DOHH2 (cell line): ENCODE measurements around the gene FLYWCH1.

Source experiments
- H3F3A ChIP-seq: fragments of 200-600 bp; sonication (generic), shearing (Covaris generic); 2 replicates; pipeline ENCODE4 v1.6.0; 2016; ENCODE audit warnings: antibody characterized with exemption, mild to moderate bottlenecking; ENCODE audit not compliant: control insufficient read depth, insufficient read depth
- H3K27ac ChIP-seq: fragments of 200-600 bp; sonication (generic); 2 replicates; pipeline ENCODE4 v1.5.1; 2014; ENCODE audit warnings: low read depth, mild to moderate bottlenecking, low read length, moderate library complexity
- H3K27me3 ChIP-seq: fragments of 200-600 bp; sonication (generic); 2 replicates; pipeline ENCODE4 v1.6.1; 2014; ENCODE audit warnings: mild to moderate bottlenecking, low read length, mixed read lengths; ENCODE audit not compliant: control insufficient read depth
- H3K36me3 ChIP-seq: fragments of 200-600 bp; sonication (generic); 2 replicates; pipeline ENCODE4 v1.6.1; 2014; ENCODE audit warnings: mild to moderate bottlenecking, low read length, moderate library complexity, mixed read lengths; ENCODE audit not compliant: control insufficient read depth
- H3K4me1 ChIP-seq: fragments of 200-600 bp; sonication (generic); 2 replicates; pipeline ENCODE4 v1.6.1; 2014; ENCODE audit warnings: mild to moderate bottlenecking, low read length, mixed read lengths; ENCODE audit not compliant: control insufficient read depth
- H3K4me2 ChIP-seq: fragments of 200-600 bp; sonication (generic); 2 replicates; pipeline ENCODE4 v1.6.0; 2014; ENCODE audit warnings: mild to moderate bottlenecking, low read length, moderate library complexity
- H3K4me3 ChIP-seq: fragments of 200-600 bp; sonication (generic); 2 replicates; pipeline ENCODE4 v1.5.1; 2014; ENCODE audit warnings: mild to moderate bottlenecking, low read length, mixed read lengths
- H3K79me2 ChIP-seq: fragments of 200-600 bp; sonication (generic); 2 replicates; pipeline ENCODE4 v1.6.1; 2014; ENCODE audit warnings: mild to moderate bottlenecking, low read length, mixed read lengths; ENCODE audit not compliant: control insufficient read depth
- H3K9me2 ChIP-seq: fragments of 200-600 bp; sonication (generic); replicated peaks from 2 replicates; pipeline ENCODE4 v1.6.1; 2014; ENCODE audit warnings: mild to moderate bottlenecking, low read length, mixed read lengths; ENCODE audit not compliant: control insufficient read depth
- H3K9me3 ChIP-seq: fragments of 200-600 bp; sonication (generic); 2 replicates; pipeline ENCODE4 v1.6.1; 2014; ENCODE audit warnings: antibody characterized with exemption, low read length, mixed read lengths; ENCODE audit not compliant: control insufficient read depth, insufficient read depth
- H4K20me1 ChIP-seq: fragments of 200-600 bp; sonication (generic); 2 replicates; pipeline ENCODE4 v1.6.0; 2014; ENCODE audit warnings: low read depth, mild to moderate bottlenecking, antibody characterized with exemption, low read length, moderate library complexity; ENCODE audit not compliant: control insufficient read depth, insufficient read depth
- CTCF ChIP-seq: fragments of 200-600 bp; sonication (generic); IDR thresholded peaks from one replicate; pipeline ENCODE4 v1.5.1; 2014; ENCODE audit warnings: antibody characterized with exemption, mild to moderate bottlenecking, low read depth, low read length; ENCODE audit not compliant: poor library complexity, severe bottlenecking
- EZH2phosphoT487 ChIP-seq: fragments of 200-600 bp; sonication (generic); IDR thresholded peaks from 2 replicates; pipeline ENCODE4 v1.6.1; 2017; ENCODE audit warnings: borderline replicate concordance, mild to moderate bottlenecking, antibody characterized with exemption, low read length, moderate library complexity, mixed read lengths

Gene FLYWCH1

DNA sequence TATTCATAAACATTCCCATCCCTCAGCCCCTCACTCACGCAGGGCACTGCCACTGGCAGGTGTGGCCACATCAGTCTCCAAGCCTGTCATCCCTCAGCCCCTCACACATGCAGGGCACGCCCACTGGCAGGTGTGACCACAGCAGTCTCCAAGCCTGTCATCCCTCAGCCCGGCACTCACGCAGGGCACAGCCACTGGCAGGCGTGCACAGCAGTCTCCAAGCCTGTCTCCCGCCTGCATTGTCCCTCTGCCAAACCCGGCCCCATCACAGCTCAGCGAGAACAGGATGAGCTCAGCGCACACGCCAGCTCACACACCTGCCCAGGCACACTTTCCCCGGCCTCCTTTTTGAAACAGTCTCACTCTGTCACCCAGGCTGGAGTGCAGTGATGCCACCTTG is 40.9 kb downstream of the FLYWCH1 start:
- Histone ChIP-seq H3K27ac (no peak overlapping the region), H3K4me1 (peaks cover 24% of the 10 kb centered on the region), H3K79me2 (no peaks in the 10 kb centered on the region)

DNA sequence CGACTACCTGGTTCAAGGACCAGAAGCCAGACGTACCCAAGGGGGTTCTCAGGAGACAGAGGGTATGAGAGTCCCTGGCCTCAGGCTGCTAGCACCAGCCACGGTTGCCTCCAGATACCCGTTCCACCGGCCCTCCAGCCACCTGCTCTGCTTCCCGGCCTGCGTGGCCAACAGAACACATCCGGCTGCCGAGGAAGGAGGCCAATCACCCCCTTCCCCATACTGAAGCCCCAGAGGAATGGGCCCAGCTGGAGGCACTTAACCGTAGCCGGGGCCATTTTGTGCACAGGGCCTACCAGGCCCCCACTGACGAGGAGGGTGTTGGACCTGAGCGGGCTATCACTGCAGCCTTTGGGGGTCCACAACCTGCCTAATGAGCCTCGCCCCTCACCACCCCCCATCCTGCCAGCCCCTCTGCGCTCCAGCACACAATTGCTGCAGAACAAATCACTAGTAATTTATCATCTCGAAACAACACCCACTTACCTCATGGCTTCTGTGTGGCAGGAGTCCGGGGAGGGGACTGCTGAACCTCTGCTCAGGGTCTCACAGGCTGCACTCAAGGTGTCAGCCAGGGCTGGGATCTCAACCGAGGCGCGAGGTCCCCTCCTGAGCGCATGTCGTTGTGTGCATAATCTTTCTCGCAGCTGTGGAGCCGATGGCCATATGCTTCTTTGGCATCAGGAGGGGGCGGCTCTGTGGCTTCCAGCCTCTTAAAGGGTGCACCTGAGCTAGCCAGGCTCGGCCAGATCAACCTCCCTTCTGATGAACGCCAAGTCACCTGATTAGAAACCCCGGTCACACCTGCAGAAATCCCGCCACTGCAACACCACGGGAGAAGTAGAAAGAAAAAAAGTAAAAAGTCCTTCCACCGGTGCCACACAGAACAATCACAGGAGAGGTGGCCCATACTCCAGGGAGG is 42.2 kb downstream of the FLYWCH1 start:
- Histone ChIP-seq H3K9me2 (no peaks in the 10 kb centered on the region), H3K79me2 (no peaks in the 10 kb centered on the region), H3K27me3 (no peaks in the 10 kb centered on the region), H3K4me2 (peak overlapping the region; percentile 45), H4K20me1 (no peaks in the 10 kb centered on the region), H3K27ac (no peak overlapping the region), H3K4me3 (no peak overlapping the region), H3K4me1 (peaks cover 24% of the 10 kb centered on the region), H3K9me3 (no peaks in the 10 kb centered on the region), H3K36me3 (no peaks in the 10 kb centered on the region), H3F3A (no peaks in the 10 kb centered on the region)
- no peak for TF ChIP-seq EZH2phosphoT487
- no peak for TF ChIP-seq CTCF

More for the DNA sequence above, 40.9 kb downstream of the FLYWCH1 start:
- no peaks in the 10 kb centered on the region for H3K9me3 ChIP-seq
- no peaks in the 10 kb centered on the region for H3K36me3 ChIP-seq
- no peaks in the 10 kb centered on the region for H3K9me2 ChIP-seq
- no peaks in the 10 kb centered on the region for H3K27me3 ChIP-seq
- no peaks in the 10 kb centered on the region for H4K20me1 ChIP-seq
- no peak overlapping the region for H3K4me2 ChIP-seq
- no peak overlapping the region for H3K4me3 ChIP-seq
- TF ChIP-seq CTCF (no peak), EZH2phosphoT487 (no peak)
- H3F3A ChIP-seq = no peaks in the 10 kb centered on the region

DNA sequence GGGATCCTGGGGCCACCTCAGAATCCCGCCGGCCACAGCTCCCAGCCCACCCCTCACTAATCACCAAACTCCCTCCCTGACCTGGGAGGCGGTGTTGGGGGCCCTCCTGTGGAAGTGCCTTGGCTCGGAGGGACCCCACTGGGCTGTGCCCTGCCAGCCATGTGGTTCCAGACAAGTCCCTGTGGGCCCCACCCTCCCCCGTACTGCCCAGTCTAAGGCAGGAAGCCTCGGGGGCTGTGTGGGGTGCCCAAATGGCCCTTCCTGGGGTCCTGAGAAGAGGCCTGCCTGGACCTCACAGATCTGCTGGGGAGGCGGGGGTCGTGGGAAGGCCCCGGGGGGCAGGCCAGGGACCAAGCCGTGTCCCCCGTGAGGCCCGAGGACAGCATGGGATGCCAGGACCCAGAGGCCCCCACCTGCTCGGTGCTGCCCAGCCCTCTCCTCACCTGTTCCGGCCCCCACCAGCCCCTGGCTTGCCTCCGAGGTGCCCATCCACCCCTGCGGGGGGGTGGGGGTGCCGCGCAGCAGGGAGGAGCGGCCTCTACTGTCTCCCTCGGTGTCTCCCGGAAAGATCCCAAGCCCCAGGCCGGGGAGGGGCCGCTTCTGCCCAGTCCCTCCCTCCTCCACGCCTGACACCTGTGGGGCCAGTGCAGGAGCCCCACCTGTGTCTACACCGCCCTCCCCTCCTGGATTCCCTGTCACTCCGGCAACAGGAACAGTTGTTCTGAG is 43.1 kb downstream of the FLYWCH1 start:
- no peaks in the 10 kb centered on the region for H3F3A ChIP-seq
- H3K27me3 ChIP-seq = peaks cover 5% of the 10 kb centered on the region; the same call in 1 of the 2 replicates
- H3K4me2 ChIP-seq = no peak overlapping the region
- no peaks in the 10 kb centered on the region for H3K9me3 ChIP-seq
- H4K20me1 ChIP-seq = no peaks in the 10 kb centered on the region
- no peak overlapping the region for H3K27ac ChIP-seq
- no peaks in the 10 kb centered on the region for H3K36me3 ChIP-seq
- H3K4me3 ChIP-seq = no peak overlapping the region
- TF ChIP-seq EZH2phosphoT487 (no peak), CTCF (no peak)
- peaks cover 29% of the 10 kb centered on the region for H3K4me1 ChIP-seq
- H3K9me2 ChIP-seq = no peaks in the 10 kb centered on the region
- no peaks in the 10 kb centered on the region for H3K79me2 ChIP-seq
